Measurements from ENCODE around the gene SLC29A3. TPM values are rescaled to one million over a fixed set of nuclear protein-coding genes. Genes with fewer than 3 reads are reported as not detected.

The SLC29A3 gene
- polyA plus RNA-seq, 3 donors = 2.6 to 4.1 (median 2.9) TPM

GRCh38 chr10:71281646-71282322 is 37.3 kb upstream of the SLC29A3 start:
- 86 to 91% (median 88%) methylated on average over 8 of the region's 8 CpGs for WGBS, 3 donors
- no peak overlapping the region for H3K27ac ChIP-seq (ENCODE audit: low read depth, low read length)

GRCh38 chr10:71282323-71282680 is 36.8 kb upstream of the SLC29A3 start:
- 82 to 92% (median 90%) methylated on average over 2 of the region's 2 CpGs for WGBS, 3 donors
- H3K27ac ChIP-seq (ENCODE audit: low read depth, low read length) = no peak overlapping the region

GRCh38 chr10:71283410-71283809 is 35.6 kb upstream of the SLC29A3 start:
- 82 to 91% (median 91%) methylated on average over 6 of the region's 6 CpGs for WGBS, 3 donors
- no peak overlapping the region for H3K27ac ChIP-seq (ENCODE audit: low read depth, low read length)

GRCh38 chr10:71283876-71284275 is 35.2 kb upstream of the SLC29A3 start:
- H3K27ac ChIP-seq (ENCODE audit: low read depth, low read length) = no peak overlapping the region
- WGBS, 3 donors = 84 to 92% (median 88%) methylated on average over 10 of the region's 10 CpGs

GRCh38 chr10:71284544-71285179 is 34.4 kb upstream of the SLC29A3 start:
- 86 to 91% (median 90%) methylated on average over 16 to 19 of the region's 19 CpGs for WGBS, 3 donors
- H3K27ac ChIP-seq (ENCODE audit: low read depth, low read length) = no peak overlapping the region

GRCh38 chr10:71285180-71285545 is 33.9 kb upstream of the SLC29A3 start:
- WGBS, 3 donors = 41 to 64% (median 58%) methylated on average over 11 of the region's 11 CpGs
- H3K27ac ChIP-seq (ENCODE audit: low read depth, low read length) = no peak overlapping the region

GRCh38 chr10:71285986-71286385 is 33.1 kb upstream of the SLC29A3 start:
- WGBS, 3 donors = 62 to 81% (median 80%) methylated on average over 4 of the region's 4 CpGs

GRCh38 chr10:71286521-71287294 is 32.4 kb upstream of the SLC29A3 start:
- WGBS, 3 donors = 82 to 92% (median 83%) methylated on average over 17 of the region's 17 CpGs
- no peak overlapping the region for H3K27ac ChIP-seq (ENCODE audit: low read depth, low read length)

More at GRCh38 chr10:71285986-71286385, 33.1 kb upstream of the SLC29A3 start:
- no peak overlapping the region for H3K27ac ChIP-seq (ENCODE audit: low read depth, low read length)

GRCh38 chr10:71287456-71287855 is 31.6 kb upstream of the SLC29A3 start:
- no peak overlapping the region for H3K27ac ChIP-seq (ENCODE audit: low read depth, low read length)
- WGBS, 3 donors = 85 to 88% (median 87%) methylated on average over 14 of the region's 14 CpGs

- no peak overlapping the region for H3K27ac ChIP-seq (ENCODE audit: low read depth, low read length)
- 88 to 93% (median 90%) methylated on average over 15 of the region's 15 CpGs for WGBS, 3 donors
Measured at GRCh38 chr10:71288461-71288860, 30.6 kb upstream of the SLC29A3 start.

- WGBS, 3 donors = 59 to 80% (median 62%) methylated on average over 12 of the region's 12 CpGs
Measured at GRCh38 chr10:71289421-71290130, 29.5 kb upstream of the SLC29A3 start.

GRCh38 chr10:71290331-71290730 is 28.7 kb upstream of the SLC29A3 start:
- WGBS, 3 donors = 82 to 95% (median 89%) methylated on average over 3 of the region's 3 CpGs
- H3K27ac ChIP-seq (ENCODE audit: low read depth, low read length) = no peak overlapping the region

More at GRCh38 chr10:71289421-71290130, 29.5 kb upstream of the SLC29A3 start:
- no peak overlapping the region for H3K27ac ChIP-seq (ENCODE audit: low read depth, low read length)

GRCh38 chr10:71290806-71291527 is 28.1 kb upstream of the SLC29A3 start:
- 91 to 94% (median 91%) methylated on average over 26 of the region's 26 CpGs for WGBS, 3 donors
- no peak overlapping the region for H3K27ac ChIP-seq (ENCODE audit: low read depth, low read length)

- no peak overlapping the region for H3K27ac ChIP-seq (ENCODE audit: low read depth, low read length)
- 92 to 96% (median 93%) methylated on average over 13 of the region's 13 CpGs for WGBS, 3 donors
Measured at GRCh38 chr10:71291528-71291900, 27.5 kb upstream of the SLC29A3 start.

GRCh38 chr10:71292624-71293445 is 26.2 kb upstream of the SLC29A3 start:
- no peak overlapping the region for H3K27ac ChIP-seq (ENCODE audit: low read depth, low read length)
- 54 to 77% (median 72%) methylated on average over 10 of the region's 10 CpGs for WGBS, 3 donors

GRCh38 chr10:71293446-71294084 is 25.5 kb upstream of the SLC29A3 start:
- 87 to 91% (median 88%) methylated on average over 19 of the region's 19 CpGs for WGBS, 3 donors

GRCh38 chr10:71294091-71294561 is 24.9 kb upstream of the SLC29A3 start:
- 82 to 93% (median 89%) methylated on average over 6 of the region's 6 CpGs for WGBS, 3 donors
- H3K27ac ChIP-seq (ENCODE audit: low read depth, low read length) = no peak overlapping the region

More at GRCh38 chr10:71293446-71294084, 25.5 kb upstream of the SLC29A3 start:
- H3K27ac ChIP-seq (ENCODE audit: low read depth, low read length) = no peak overlapping the region

All from adipose tissue (tissue), 3 donors.